WERI-Rb-1 (cell line): ENCODE data around the gene FTO.

ENCODE experiments used
- DNase-seq: peaks from one replicate; pipeline ENCODE4 v3.0.0-alpha.2; 2020
- H3K27ac ChIP-seq: fragments of 250-450 bp; sonication (Bioruptor Pico); 2 replicates; pipeline ENCODE4 v1.5.1; 2020; ENCODE audit warnings: mild to moderate bottlenecking, moderate library complexity
- H3K27me3 ChIP-seq: fragments of 250-450 bp; sonication (Bioruptor Pico); 2 replicates; pipeline ENCODE4 v1.5.1; 2021; ENCODE audit warnings: mild to moderate bottlenecking, low read depth, moderate library complexity; ENCODE audit not compliant: insufficient read depth, severe bottlenecking
- H3K36me3 ChIP-seq: fragments of 250-450 bp; sonication (Bioruptor Pico); 2 replicates; pipeline ENCODE4 v1.5.1; 2020; ENCODE audit warnings: mild to moderate bottlenecking, moderate library complexity
- H3K4me3 ChIP-seq: 2 replicates; pipeline ENCODE4 v1.5.1; 2011; ENCODE audit warnings: low read depth, mild to moderate bottlenecking, control low read depth, low read length
- H3K9me3 ChIP-seq: fragments of 250-450 bp; sonication (Bioruptor Pico); 2 replicates; pipeline ENCODE4 v1.5.1; 2021; ENCODE audit warnings: mild to moderate bottlenecking, moderate library complexity; ENCODE audit not compliant: severe bottlenecking
- CTCF ChIP-seq: IDR thresholded peaks from 2 replicates; pipeline ENCODE4 v1.5.1; 2011; ENCODE audit warnings: low read depth, mild to moderate bottlenecking, control low read depth, inconsistent platforms, low read length

Gene FTO

GRCh38 chr16:54052271-54052670, 348.3 kb downstream of the FTO start:
- DNase-seq: no peak
- no peak overlapping the region for H3K27ac ChIP-seq
- H3K9me3 ChIP-seq: no peaks in the 10 kb centered on the region
- H3K4me3 ChIP-seq: no peak overlapping the region
- no peaks in the 10 kb centered on the region for H3K36me3 ChIP-seq
- no peaks in the 10 kb centered on the region for H3K27me3 ChIP-seq
- no peak for TF ChIP-seq CTCF

GRCh38 chr16:54053891-54054820, 350.2 kb downstream of the FTO start:
- no peak for TF ChIP-seq CTCF
- H3K9me3 ChIP-seq: no peaks in the 10 kb centered on the region
- H3K27me3 ChIP-seq: no peaks in the 10 kb centered on the region
- DNase-seq: no peak
- no peak overlapping the region for H3K4me3 ChIP-seq
- no peak overlapping the region for H3K27ac ChIP-seq
- no peaks in the 10 kb centered on the region for H3K36me3 ChIP-seq

GRCh38 chr16:54055191-54055590, 351.2 kb downstream of the FTO start:
- Histone ChIP-seq H3K4me3 (no peak overlapping the region), H3K36me3 (no peaks in the 10 kb centered on the region), H3K9me3 (no peaks in the 10 kb centered on the region), H3K27ac (no peak overlapping the region), H3K27me3 (no peaks in the 10 kb centered on the region)
- no peak for DNase-seq
- TF ChIP-seq CTCF: no peak

GRCh38 chr16:54055864-54056263, 351.9 kb downstream of the FTO start:
- Histone ChIP-seq H3K27me3 (no peaks in the 10 kb centered on the region), H3K4me3 (no peak overlapping the region), H3K9me3 (no peaks in the 10 kb centered on the region), H3K27ac (no peak overlapping the region), H3K36me3 (no peaks in the 10 kb centered on the region)
- TF ChIP-seq CTCF: no peak
- no peak for DNase-seq

- Histone ChIP-seq H3K27ac (no peak overlapping the region), H3K9me3 (no peaks in the 10 kb centered on the region), H3K4me3 (no peak overlapping the region), H3K27me3 (no peaks in the 10 kb centered on the region), H3K36me3 (no peaks in the 10 kb centered on the region)
- TF ChIP-seq CTCF: no peak
- no peak for DNase-seq
Observed at GRCh38 chr16:54056921-54057320, 353.0 kb downstream of the FTO start.
